Measurements from ENCODE around the gene STRBP.
"Not testable (repeated sequence)": the region's sequence is repeated elsewhere in the genome, so short reads cannot be mapped to it uniquely, and the experiment has no call there.

The STRBP gene

GRCh38 chr9:123283455-123283854 is 15.1 kb upstream of the STRBP start:
- H3K4me3 ChIP-seq (ENCODE audit: control insufficient read depth, low read depth, low read length) = no peak overlapping the region
- no peak for TF ChIP-seq CTCF (conservative IDR thresholded peaks at IDR 0.05; ENCODE audit: control insufficient read depth, insufficient read depth, low read depth, low read length)
- DNase-seq (ENCODE audit: low read depth) = no peak

GRCh38 chr9:123283048-123283408 is 14.6 kb upstream of the STRBP start:
- DNase-seq (ENCODE audit: low read depth) = no peak
- H3K4me3 ChIP-seq (ENCODE audit: control insufficient read depth, low read depth, low read length) = no peak overlapping the region
- TF ChIP-seq CTCF (conservative IDR thresholded peaks at IDR 0.05; ENCODE audit: control insufficient read depth, insufficient read depth, low read depth, low read length) = no peak

- DNase-seq (ENCODE audit: low read depth) = peak; percentile 4
- no peak overlapping the region for H3K4me3 ChIP-seq (ENCODE audit: control insufficient read depth, low read depth, low read length)
- no peak for TF ChIP-seq CTCF (conservative IDR thresholded peaks at IDR 0.05; ENCODE audit: control insufficient read depth, insufficient read depth, low read depth, low read length)
Observed at GRCh38 chr9:123282362-123283047, 14.1 kb upstream of the STRBP start.

- no peak overlapping the region for H3K4me3 ChIP-seq (ENCODE audit: control insufficient read depth, low read depth, low read length)
- no peak for DNase-seq (ENCODE audit: low read depth)
- TF ChIP-seq CTCF (conservative IDR thresholded peaks at IDR 0.05; ENCODE audit: control insufficient read depth, insufficient read depth, low read depth, low read length) = no peak
Observed at GRCh38 chr9:123281659-123282350, 13.4 kb upstream of the STRBP start.

GRCh38 chr9:123278879-123279493 is 10.6 kb upstream of the STRBP start:
- DNase-seq (ENCODE audit: low read depth) = not testable (repeated sequence)

GRCh38 chr9:123278361-123278760 is 10.0 kb upstream of the STRBP start:
- no peak for DNase-seq (ENCODE audit: low read depth)
- no peak for TF ChIP-seq CTCF (conservative IDR thresholded peaks at IDR 0.05; ENCODE audit: control insufficient read depth, insufficient read depth, low read depth, low read length)
- H3K4me3 ChIP-seq (ENCODE audit: control insufficient read depth, low read depth, low read length) = no peak overlapping the region

More at GRCh38 chr9:123278879-123279493, 10.6 kb upstream of the STRBP start:
- H3K4me3 ChIP-seq (ENCODE audit: control insufficient read depth, low read depth, low read length) = not testable (repeated sequence)

GRCh38 chr9:123276551-123276950 is 8.2 kb upstream of the STRBP start:
- H3K4me3 ChIP-seq (ENCODE audit: control insufficient read depth, low read depth, low read length) = no peak overlapping the region
- DNase-seq (ENCODE audit: low read depth) = no peak
- TF ChIP-seq CTCF (conservative IDR thresholded peaks at IDR 0.05; ENCODE audit: control insufficient read depth, insufficient read depth, low read depth, low read length) = no peak

GRCh38 chr9:123271133-123271532 is 2.7 kb upstream of the STRBP start:
- DNase-seq (ENCODE audit: low read depth); H3K4me3 ChIP-seq (ENCODE audit: control insufficient read depth, low read depth, low read length): not testable (repeated sequence)
